HG02610 (cell line): ENCODE results near the gene PRRT1.
"Not testable (repeated sequence)": the region's sequence is repeated elsewhere in the genome, so short reads cannot be mapped to it uniquely, and the experiment has no call there.

ENCODE experiments used
- ATAC-seq: cut with Tn5 transposase; IDR thresholded peaks from one replicate; pipeline ENCODE4 v1.9.1; 2021; ENCODE audit warnings: mild to moderate bottlenecking, moderate library complexity; ENCODE audit not compliant: unreplicated experiment

PRRT1 gene

DNA sequence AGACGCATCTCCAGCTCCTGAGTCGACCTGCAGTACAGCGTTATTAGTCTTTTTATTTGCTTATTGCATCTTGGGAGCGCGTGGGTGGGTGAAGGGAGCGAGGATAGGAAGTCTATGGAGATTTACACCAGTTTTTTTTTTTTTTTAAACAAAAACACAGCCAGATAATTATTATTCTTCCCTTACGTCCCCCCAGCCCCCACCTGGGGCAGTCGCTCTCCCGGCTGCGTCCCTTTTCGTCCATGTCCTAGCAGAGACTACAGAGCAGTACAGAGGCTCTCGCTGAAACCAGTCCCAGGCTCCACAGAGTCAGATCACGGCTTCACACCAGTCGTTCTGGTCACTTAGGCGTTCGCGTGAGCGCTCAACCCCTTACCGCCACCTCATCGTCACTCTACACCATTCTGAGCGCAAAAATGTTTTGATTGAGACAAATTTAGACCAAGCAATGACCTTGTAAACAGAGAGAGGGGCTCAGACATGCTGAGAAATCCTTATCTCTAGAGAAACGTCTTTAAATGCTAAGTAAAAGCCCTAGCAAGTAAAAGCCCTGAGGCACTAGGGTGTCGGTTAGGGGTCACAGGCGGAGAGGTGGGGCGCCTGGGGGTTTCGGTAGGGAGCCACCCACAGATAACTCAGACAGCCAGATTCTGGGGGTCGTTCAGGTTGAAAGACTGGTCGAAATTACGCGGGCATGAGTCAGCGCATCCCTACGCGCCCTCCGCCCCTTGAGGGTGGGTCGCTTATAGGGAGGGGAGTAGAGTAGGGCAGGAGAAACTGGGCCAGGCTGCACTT, 1.2 kb upstream of the PRRT1 start:
- ATAC-seq = no peak

DNA sequence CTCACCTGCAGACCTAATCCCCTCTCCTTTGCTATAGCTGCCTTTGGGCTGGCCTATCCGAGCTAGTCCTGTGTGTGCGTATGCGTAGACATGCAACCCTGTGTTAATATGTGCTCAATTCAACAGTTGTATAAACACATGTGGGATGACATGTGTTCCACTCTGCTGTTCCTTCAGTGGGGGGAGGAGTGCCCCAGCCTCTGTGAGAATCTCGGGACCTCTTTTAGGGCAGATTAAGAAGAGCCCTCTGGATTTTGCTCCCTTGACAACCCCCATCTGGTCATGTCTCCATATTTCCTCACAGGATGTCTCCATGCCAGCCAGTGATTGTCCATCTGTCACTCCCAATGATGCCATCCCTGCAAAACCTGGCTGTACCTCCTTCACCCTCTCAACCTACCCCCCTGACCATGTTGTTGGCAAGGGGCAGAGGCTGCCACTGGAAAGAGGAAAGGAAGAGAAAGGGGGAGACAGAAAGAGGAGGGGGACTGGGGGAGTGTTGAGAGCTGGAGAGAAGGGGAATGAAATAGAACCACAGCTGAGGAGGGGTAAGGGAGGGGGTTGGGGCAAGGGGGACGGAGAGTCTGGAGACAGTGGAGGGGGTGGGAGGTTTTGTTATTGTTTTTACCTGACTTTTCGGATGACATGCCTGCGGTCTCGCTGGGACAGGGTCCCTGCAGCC, 417 bp downstream of the PRRT1 start:
- ATAC-seq = no peak

DNA sequence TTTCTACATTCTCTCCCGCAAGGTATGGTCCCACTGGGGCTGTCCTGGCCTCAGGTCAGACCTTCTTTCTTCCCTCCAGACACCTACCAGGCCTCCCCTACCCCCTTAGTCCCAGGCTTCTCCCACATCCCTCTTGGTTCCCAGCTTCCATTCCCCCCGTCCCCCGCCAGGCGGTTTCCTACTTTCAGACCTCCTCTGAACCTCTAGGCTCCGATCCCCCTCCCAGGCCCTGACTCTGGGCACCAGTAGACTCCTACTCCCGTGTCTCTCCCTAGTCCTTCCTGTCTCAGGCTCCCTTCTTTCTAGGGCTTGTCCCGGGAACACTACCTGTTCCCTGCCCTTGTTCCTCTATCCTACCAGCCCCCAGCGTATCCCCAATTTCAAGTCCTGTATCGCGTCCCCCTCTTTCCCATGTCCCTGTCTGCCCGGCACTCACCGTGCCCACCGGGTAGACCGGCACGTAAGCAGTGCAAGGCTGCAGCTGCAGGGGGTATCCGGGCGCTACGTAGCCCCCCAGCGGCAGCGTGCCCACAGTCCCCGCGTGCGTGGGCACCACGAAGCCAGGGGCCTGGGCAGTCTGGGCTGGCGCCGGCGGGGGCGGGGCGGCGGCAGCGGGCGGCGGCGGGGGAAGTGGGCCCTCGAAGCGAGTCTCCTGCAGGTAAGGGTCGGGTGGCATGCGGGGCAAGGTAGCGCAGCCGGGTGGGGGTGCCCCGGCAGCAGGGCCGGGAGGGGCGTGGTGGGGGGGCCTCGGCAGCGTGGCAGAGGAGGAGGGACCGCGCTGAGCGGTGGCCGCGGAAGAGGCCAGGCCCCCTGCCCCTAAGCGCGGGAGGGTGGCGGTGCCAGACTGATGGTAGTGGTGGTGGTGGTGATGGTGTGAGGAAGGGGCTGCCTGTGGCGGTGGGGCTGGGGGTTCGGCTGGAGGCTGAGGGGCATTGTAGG, 1.5 kb downstream of the PRRT1 start:
- no peak for ATAC-seq

DNA sequence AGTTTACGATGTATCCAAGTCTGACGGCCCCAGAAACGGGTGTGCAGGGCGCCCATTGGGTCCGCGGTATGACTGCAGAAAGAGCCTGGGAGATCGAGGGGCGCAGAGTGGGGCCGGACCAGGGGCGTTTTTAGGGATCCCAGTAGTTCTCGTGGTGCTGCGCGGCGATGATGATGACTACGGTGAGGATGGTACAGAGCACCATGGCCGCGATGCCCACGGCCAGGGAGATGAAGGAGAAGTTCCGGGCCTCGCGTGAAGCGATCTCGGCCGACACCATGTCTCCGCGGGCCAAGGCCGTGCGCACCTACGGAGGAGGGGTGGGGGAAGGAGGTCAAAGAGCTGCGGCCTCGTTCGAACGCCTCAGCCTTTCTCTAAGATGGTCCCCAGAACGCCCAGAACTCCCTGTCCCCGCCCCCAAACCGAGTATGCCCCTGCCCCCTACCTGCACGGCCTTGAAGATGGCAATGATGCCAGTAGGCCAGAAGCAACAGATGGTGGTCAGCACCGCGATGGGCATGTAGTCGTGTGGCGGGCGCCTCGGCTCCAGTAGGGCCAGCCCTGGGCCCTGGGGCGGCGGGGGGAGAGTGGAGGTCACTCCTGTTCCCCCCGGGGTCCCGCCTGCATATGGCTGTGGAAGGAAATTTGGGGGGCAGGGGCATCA, 2.5 kb downstream of the PRRT1 start:
- ATAC-seq = no peak

DNA sequence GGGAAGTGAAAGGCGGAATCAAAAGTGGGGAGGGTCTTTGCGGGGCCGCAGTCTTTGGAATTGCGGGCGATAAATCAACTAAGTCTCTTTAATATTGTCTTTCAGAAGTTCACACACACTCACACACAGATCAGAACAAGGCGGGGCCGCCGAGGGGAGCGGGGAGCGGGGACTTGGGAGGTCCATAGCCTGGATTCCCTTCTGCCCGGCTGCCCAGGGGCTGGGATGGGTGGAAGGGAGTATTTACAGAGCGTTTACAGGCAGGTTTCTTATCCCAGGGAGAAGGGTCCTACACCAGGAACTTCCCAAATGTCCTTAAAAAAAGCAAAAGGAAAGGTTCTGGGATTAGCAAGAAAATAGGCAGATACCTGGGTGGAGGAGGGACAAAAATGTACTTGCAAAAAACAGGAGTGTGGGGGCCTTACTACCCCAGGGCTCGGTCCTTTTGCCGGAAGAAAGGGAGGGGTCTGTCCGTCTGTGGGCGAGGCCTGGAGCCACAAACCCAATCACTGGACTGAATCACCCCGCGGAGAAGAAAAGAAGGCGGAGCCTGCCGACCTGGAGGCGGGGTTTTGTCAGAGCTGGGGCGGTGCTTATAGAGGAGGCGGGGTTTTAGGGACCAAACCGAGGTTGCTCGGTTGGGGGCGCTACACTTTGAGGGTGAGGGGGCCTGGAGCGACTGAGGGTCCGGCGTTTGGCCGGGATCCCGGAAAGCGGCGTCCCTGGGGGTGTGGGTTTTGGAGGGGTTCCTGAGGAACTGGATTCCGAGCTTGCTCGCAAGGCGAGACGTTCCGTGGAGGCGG, 3.2 kb downstream of the PRRT1 start:
- ATAC-seq = no peak

DNA sequence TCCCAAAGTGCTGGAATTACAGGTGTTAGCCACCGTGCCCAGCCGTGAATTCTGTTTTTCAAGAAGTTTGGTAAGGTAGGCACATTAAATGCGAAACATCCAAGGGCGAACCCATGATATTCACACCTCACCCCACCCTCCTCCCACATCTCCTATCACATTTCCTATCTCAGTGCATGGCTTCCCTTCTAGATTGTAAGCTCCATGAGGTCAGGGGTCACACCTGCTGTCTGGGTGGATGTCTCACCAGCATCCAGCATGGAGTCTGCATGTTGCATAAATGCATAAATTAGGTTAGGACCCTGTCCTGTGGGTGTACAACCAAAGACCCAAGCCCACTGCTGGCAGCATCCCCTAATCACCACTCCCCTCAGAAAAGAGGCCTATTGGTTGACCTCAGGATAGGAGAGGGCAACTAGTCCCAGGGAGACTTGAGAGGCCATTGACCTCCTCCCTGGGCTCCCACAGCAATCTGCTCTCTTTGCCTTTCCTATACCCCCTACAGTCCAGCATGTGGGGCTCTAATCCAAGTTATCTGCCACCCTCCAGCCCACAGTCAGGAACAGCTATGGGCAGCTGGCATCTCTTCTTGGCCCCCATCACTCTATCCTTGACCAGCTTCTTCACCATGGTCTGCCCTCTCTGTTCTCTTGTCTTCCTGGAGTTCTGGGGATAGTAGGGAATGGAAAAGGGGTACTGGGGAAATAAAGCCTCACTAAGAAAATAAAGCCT, 4.2 kb downstream of the PRRT1 start:
- no peak for ATAC-seq

DNA sequence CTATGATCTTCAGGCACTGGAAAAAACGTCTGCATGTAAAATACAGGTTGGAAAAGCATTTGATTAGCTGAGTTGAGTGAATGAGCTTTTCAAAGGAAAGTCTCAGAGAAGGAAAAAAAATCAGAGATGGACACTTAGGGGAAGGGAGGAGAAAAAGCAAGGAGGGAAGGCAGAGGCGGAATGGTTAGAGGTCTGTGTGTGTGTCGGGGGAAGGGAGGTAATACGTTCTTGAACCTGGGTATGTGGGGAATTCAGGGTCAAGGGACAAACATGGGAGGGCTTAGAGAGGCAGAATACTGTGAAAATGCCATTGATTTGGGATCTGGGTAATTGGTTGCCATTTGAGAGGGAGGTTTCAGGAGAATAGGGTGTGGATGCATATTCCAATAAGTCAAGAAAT, 5.1 kb downstream of the PRRT1 start:
- ATAC-seq = no peak

DNA sequence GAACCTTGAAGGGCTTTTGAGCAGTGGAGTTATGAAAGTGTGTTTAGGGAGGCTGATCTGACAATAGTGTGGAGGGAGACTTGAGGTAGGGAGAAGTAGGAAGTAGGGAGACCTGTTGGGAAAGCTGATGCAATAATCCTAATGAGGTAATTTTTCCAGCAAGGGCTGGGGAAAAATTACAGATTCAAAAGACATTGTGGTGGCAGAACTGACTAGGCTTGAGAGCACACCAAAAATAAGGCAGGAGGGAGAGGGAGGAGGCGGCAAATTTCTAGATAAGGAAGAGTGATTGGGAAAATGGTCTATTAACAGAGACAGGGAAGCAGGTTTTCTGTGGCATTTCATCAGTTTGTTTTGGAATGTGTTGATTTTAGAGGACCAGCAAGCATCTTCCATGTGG, 5.5 kb downstream of the PRRT1 start:
- ATAC-seq = no peak

DNA sequence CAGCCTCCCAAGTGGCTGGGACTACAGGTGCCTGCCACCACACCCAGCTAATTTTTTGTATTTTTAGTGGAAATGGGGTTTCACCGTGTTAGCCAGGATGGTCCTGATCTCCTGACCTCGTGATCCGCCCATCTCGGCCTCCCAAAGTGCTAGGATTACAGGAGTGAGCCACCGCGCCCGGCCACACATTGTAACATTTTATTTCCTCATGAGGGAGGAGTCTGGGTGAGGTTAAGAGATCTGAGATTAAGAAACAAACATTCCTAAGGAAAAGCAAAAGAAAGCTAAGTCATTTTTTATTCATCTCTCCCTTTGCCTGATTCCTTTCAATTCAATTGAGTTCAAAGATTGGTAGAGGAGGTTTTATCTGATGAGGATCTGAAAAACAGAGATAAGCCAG, 7.5 kb downstream of the PRRT1 start:
- not testable (repeated sequence) for ATAC-seq

DNA sequence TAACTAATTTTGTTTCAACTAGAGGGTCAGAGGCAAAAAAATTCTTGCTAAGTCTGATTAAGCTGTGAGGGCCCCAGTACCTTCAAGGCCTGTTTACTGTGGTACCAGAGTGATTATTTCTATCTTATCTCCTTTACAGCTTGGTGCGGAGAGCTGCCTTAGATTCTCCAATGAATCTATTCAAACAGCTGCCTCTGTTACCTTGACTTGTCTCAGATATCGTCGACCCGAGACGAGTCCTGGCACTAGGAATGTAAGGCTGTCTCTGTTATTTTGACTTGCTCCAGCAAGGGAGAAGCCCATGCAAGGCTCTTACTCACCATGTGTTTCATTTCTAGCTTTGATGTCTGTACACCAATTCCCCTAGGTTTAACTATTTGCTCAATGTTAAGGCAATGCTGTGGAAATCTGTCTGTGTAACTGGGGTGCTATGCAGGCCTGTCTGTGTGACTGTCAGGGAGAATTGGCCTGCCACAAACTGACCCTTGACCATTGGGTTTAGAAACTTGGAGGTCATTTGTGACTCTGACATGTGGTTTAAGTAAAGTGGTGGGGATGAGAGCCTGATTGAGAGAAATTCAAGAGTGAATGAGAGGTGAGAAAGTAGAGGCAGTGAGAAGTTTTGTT, 11.2 kb downstream of the PRRT1 start:
- ATAC-seq = no peak

DNA sequence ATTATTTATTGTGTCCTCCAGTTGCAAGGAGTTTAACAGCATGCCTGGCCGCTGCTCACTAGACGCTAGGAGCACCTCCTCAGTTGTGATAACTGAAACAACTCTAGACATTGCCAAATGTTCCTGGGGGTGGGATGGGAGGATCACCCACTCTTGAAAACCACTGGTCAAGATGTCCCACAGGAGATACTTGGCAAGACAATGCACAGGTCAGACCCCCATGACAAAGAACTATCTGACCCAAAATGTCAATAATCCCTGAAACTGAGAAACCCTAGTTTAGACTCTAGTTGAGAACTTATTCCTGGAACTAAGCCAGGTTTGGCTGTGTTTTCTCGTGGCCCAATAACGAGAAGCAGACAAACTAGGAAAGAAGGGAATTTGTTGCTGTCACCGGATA, 12.1 kb downstream of the PRRT1 start:
- no peak for ATAC-seq

DNA sequence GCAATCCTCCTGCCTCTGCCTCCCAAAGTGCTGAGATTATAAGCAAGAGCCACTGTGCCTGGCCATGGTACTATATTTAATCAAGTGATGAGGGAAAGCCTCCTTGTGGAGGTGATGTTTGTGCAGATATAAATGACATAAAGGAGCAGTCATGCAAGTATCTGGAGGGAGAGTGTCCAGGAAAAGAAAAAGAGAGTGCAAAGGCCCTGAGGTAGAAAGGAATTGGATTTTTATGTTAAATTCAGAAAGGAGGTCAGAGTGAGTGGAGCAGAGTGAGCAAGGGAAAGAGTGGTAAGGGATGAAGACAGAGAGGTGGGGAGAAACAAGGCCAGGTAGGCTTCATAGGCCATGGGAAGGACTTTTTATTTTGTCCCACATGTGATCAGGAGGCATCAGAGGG, 14.3 kb downstream of the PRRT1 start:
- ATAC-seq = no peak

DNA sequence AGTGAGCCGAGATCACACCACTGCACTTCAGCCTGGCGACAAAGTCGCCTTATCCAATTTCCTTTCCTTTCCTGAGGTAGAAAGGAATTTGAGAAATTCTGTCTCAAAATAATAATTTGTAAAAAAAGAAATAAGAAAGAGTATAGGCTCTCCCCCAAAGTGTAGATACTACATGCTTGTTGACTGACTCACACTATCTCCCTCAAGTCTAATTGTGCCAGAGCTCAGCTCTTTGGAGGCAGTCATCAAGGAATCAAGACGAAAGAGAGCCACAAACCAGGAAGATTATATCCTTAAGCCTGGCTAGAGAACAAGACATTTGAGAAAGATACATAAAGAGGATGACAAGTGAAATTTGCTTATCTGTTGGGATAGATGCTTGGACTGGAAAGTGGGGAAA, 18.0 kb downstream of the PRRT1 start:
- ATAC-seq = no peak

DNA sequence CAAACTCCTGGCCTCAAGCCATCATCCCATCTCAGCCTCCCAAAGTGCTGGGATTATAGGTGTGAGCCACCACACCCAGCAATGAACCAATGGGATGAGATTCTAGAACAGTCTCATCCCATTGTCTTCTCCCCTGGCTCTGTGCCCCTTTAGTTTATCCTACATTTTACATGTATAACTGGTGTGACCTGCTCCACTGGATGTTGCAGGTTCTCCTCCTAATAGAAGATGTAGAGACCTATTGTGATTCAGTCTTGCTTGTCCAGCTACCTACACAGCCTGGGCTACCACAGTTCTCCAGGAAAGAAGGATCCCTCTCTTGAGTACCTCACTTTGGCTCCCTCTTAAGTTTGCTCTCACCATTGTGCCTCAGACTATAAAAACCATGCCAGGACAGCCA, 19.6 kb downstream of the PRRT1 start:
- ATAC-seq = no peak

DNA sequence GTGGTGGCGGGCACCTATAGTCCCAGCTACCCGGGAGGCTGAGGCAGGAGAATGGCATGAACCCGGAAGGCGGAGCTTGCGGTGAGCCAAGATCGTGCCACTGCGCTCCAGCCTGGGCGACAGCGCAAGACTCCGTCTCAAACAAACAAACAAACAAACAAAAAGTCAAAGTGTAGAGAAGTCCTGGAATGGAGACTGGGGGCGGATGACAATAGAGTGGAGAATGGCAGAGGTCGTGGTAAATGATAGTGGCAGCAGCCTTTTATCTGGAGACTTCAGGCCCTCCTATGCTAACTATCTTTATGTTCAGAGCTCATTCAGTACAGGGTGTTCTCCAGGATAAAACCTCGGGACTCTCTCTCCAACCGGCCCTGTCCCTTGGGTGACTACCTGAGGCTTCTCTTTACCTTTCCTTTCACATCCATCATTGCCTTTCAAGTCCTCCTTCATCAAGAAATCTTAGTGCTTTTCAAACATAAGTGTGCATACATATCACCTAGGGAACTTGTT, 20.2 kb downstream of the PRRT1 start:
- no peak for ATAC-seq

DNA sequence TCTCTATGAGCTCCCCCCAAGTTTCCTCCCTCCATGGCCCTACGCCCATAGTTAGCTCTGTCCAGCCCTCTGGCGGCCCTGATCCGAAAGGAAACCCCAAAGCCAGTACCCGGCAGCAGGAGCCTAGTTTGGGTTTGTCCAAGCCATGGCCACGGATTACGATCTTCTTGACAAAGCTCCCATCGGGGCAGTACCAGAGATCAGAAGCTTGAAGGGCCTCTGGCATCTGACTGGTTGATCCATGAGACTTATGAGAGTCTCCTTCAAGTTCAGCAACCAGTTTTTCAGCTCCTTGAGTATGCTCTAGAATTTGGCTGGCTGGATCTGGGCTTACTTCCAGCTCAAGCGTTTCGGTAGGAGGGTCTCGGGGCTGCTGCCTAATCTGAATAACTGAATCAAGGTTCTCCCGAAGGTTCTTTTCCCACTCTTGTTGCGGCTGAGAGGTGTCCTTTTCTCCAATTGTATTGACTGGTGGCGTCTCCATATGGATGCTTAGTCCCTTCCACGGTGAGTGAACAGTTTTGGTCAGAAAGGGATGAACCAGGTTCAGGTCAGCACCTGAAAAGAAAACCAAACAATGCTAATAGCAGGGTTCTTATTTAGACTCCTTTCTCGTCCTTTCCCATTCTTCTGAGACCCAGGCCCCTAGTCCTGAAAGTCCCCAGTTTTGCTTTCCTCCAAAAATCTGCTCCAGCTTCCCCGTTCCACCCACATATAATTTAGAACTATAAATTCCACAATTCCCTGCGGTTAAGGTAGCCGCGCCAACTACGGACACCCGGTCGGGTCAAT, 22.2 kb downstream of the PRRT1 start:
- ATAC-seq = no peak

DNA sequence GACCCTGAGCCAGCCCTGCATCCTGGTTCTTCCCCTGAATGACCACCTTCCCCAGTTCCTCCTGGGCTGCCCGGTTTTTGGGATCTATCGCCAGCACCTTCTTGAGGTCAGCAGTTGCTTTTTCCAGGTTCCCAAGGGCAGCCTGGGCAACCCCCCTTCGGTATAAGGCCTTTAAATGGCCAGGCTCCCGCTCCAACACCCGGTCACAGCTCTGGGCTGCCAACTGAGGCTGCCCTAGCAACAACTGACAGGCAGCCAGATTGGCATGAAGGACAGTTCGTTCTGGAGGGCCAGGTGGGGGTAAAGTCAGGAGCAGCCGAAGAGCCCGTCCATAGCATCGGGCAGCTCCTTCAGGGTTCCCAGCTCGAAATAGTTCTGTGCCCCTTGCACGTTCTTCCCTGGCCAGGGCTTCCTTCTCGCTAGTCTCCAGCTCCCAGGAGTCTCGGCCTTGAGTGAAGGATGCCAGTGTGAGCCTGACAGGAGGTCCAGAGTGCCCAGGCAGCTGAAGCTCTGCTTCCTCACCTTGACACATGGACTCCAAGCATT, 22.9 kb downstream of the PRRT1 start:
- ATAC-seq = no peak
